Esophagus muscularis mucosa (tissue), 4 donors: Measurements from ENCODE around the gene CAPN9.

Experiments
- CTCF ChIP-seq, 3 experiments: fragments of 200-600 bp in 2 of 3; fragments of 450-650 bp in 1 of 3; sonication (generic) in 2 of 3; IDR thresholded peaks; one replicate each; pipeline ENCODE4 v1.5.1; 2017 to 2019; ENCODE audit warnings: antibody characterized with exemption in 3 of 3, mild to moderate bottlenecking in 2 of 3, moderate library complexity in 1 of 3
- EP300 ChIP-seq: sonication (generic); formaldehyde crosslinking; IDR thresholded peaks from one replicate; pipeline ENCODE4 v1.6.1; 2017; ENCODE audit warnings: antibody characterized with exemption
- POLR2A ChIP-seq: fragments of 450-650 bp; IDR thresholded peaks from one replicate; pipeline ENCODE4 v1.6.1; 2017; ENCODE audit warnings: antibody characterized with exemption, moderate library complexity, mild to moderate bottlenecking, low read depth
- POLR2AphosphoS5 ChIP-seq, 2 donors: sonication (generic); formaldehyde crosslinking; IDR thresholded peaks; one replicate each; pipeline ENCODE4 v1.6.1; 2017; ENCODE audit warnings: antibody characterized with exemption in 2 of 2

- TF ChIP-seq CTCF (IDR thresholded peaks at IDR 0.05) (no peak), POLR2A (no peak), POLR2AphosphoS5 (IDR thresholded peaks at IDR 0.05) (no peak), EP300 (no peak)
These were observed 87.1 kb downstream of the CAPN9 start for GRCh38 chr1:230834292-230834691.
